ENCODE measurements around the gene LHX4.
A peak's percentile ranks its signal among the peaks of the same experiment; 100 is the strongest.

- TF ChIP-seq POLR2A (IDR thresholded peaks at IDR 0.05), result no peak
- TF ChIP-seq CTCF (IDR thresholded peaks at IDR 0.05), result no peak
- peak in 1 of 4 donors; percentile 15 for TF ChIP-seq POLR2AphosphoS5 (IDR thresholded peaks at IDR 0.05)
These were observed 7.9 kb downstream of the LHX4 start for GRCh38 chr1:180237869-180238476.
